GM12878 (cell line): ENCODE results near the gene PEX11B. TPM values are rescaled to one million over a fixed set of nuclear protein-coding genes. Genes with fewer than 3 reads are reported as not detected.
A peak's percentile ranks its signal among the peaks of the same experiment; 100 is the strongest.

ENCODE experiments used
- BCL11A ChIP-seq: IDR thresholded peaks from 2 replicates; pipeline ENCODE4 v1.6.1; 2011; ENCODE audit warnings: low read depth, low read length
- CEBPB ChIP-seq, 2 experiments: fragments of 150-350 bp in 1 of 2; IDR thresholded peaks; 2 replicates each; pipeline ENCODE4 v1.6.1; 2012 to 2014; ENCODE audit warnings: low read depth in 2 of 2, low read length in 2 of 2, borderline replicate concordance in 1 of 2, inconsistent platforms in 1 of 2
- CHD2 ChIP-seq: IDR thresholded peaks from 2 replicates; pipeline ENCODE4 v1.6.1; 2011; ENCODE audit warnings: low read depth, low read length, improper control_type of control experiment, borderline replicate concordance
- CHD4 ChIP-seq: fragments of 200-600 bp; sonication (generic); IDR thresholded peaks from 2 replicates; pipeline ENCODE4 v1.6.1; 2016; ENCODE audit warnings: mild to moderate bottlenecking
- CTCF ChIP-seq, 3 experiments: IDR thresholded peaks in 2 of 3; conservative IDR thresholded peaks in 1 of 3; 2 replicates each; pipeline ENCODE4 v1.5.1; 2011; ENCODE audit warnings: low read depth in 3 of 3, low read length in 3 of 3, mild to moderate bottlenecking in 3 of 3, control low read depth in 2 of 3, moderate library complexity in 2 of 3, inconsistent platforms in 1 of 3, mixed read lengths in 1 of 3; ENCODE audit not compliant: control insufficient read depth in 2 of 3, insufficient read depth in 1 of 3; ENCODE audit errors: extremely low read depth in 1 of 3
- EED ChIP-seq: sonication (generic); IDR thresholded peaks from 2 replicates; pipeline ENCODE4 v1.6.1; 2016; ENCODE audit warnings: antibody characterized with exemption, low read depth
- ESRRA ChIP-seq: IDR thresholded peaks from 2 replicates; pipeline ENCODE4 v1.6.1; 2012; ENCODE audit warnings: mild to moderate bottlenecking, low read length, improper control_type of control experiment
- EZH2 ChIP-seq: IDR thresholded peaks from 2 replicates; pipeline ENCODE4 v1.6.1; 2012; ENCODE audit warnings: low read depth, mild to moderate bottlenecking, control low read depth, inconsistent platforms, low read length, borderline replicate concordance; ENCODE audit not compliant: control insufficient read depth
- HSF1 ChIP-seq: fragments of 150-350 bp; IDR thresholded peaks from 2 replicates; pipeline ENCODE4 v1.6.1; 2014; ENCODE audit warnings: mild to moderate bottlenecking, low read depth, low read length
- MEF2A ChIP-seq: IDR thresholded peaks from 2 replicates; pipeline ENCODE4 v1.6.1; 2011; ENCODE audit warnings: low read depth, mild to moderate bottlenecking, low read length, moderate library complexity; ENCODE audit not compliant: insufficient read depth
- MXI1 ChIP-seq: fragments of 150-350 bp; IDR thresholded peaks from 2 replicates; pipeline ENCODE4 v1.6.1; 2011; ENCODE audit warnings: low read depth, mild to moderate bottlenecking, inconsistent platforms, low read length, improper control_type of control experiment
- MYC ChIP-seq: IDR thresholded peaks from 2 replicates; pipeline ENCODE4 v1.6.1; 2011; ENCODE audit warnings: mild to moderate bottlenecking, low read length, moderate library complexity, inconsistent platforms; ENCODE audit not compliant: insufficient read depth, insufficient replicate concordance, insufficient read length, severe bottlenecking
- POLR2AphosphoS5 ChIP-seq: IDR thresholded peaks from 2 replicates; pipeline ENCODE4 v1.6.1; 2011; ENCODE audit warnings: mild to moderate bottlenecking, low read length, inconsistent platforms
- RAD21 ChIP-seq: IDR thresholded peaks from 2 replicates; pipeline ENCODE4 v1.6.1; 2011; ENCODE audit warnings: mild to moderate bottlenecking, low read depth, low read length, moderate library complexity; ENCODE audit not compliant: insufficient read depth
- SIN3A ChIP-seq: IDR thresholded peaks from 2 replicates; pipeline ENCODE4 v1.6.1; 2012; ENCODE audit warnings: low read depth, low read length, improper control_type of control experiment
- SUPT20H ChIP-seq: IDR thresholded peaks from 2 replicates; pipeline ENCODE4 v1.6.1; 2011; ENCODE audit warnings: low read depth, mild to moderate bottlenecking, low read length, moderate library complexity, borderline replicate concordance; ENCODE audit not compliant: control insufficient read depth
- SUZ12 ChIP-seq: fragments of 200-600 bp; sonication (generic); IDR thresholded peaks from one replicate; pipeline ENCODE4 v1.6.1; 2018; ENCODE audit warnings: antibody characterized with exemption, mild to moderate bottlenecking; ENCODE audit not compliant: unreplicated experiment
- TCF12 ChIP-seq: IDR thresholded peaks from 2 replicates; pipeline ENCODE4 v1.6.1; 2011; ENCODE audit warnings: low read depth, mild to moderate bottlenecking, low read length
- USF1 ChIP-seq: IDR thresholded peaks from 2 replicates; pipeline ENCODE4 v1.6.1; 2011; ENCODE audit warnings: borderline replicate concordance, low read depth, mild to moderate bottlenecking, moderate library complexity, mixed read lengths, low read length; ENCODE audit not compliant: insufficient read depth; ENCODE audit errors: extremely low read length
- ZBTB40 ChIP-seq: fragments of 450-650 bp; IDR thresholded peaks from 2 replicates; pipeline ENCODE4 v1.6.1; 2016; ENCODE audit warnings: mild to moderate bottlenecking, moderate library complexity, borderline replicate concordance
- polyA plus RNA-seq, 11 experiments: library from polyadenylated mRNA; depleted of rRNA in 4 of 11; unstranded in 6 of 11; stranded (reverse) in 5 of 11; fragments of >200 nt; fragmentation: Nextera tagmentation in 4 of 11; fragmentation: Illumina TruSeq in 1 of 11; extraction: Ambion mirVana in 4 of 11; extraction: Trizol in 1 of 11; gene quantifications; 1 replicate in 1 of 11; 2 replicates in 10 of 11; pipeline versions ENCODE4 v1.2.1 to v1.2.3, GENCODE V29; 2011 to 2016; ENCODE audit warnings: inconsistent platforms in 2 of 11, missing spikeins in 2 of 11, low read depth in 1 of 11
- total RNA-seq, 4 experiments: library from RNA; depleted of rRNA in 3 of 4; stranded (reverse); fragments of >200 nt in 3 of 4; fragmentation: Illumina TruSeq in 1 of 4; extraction: Trizol in 1 of 4; gene quantifications; 2 replicates each; pipeline versions ENCODE4 v1.2.1 to v1.2.3, GENCODE V29; 2013 to 2021

Gene PEX11B
- total and polyA plus RNA-seq, 10 of the 15 experiments (the other 5 are each of a cell fraction or from before 2014, with no cell fraction given): 24.9 to 129 (median 40.7) TPM

- peak; percentile 72 for TF ChIP-seq POLR2AphosphoS5
- TF ChIP-seq ESRRA: no peak
- no peak for TF ChIP-seq CEBPB (IDR thresholded peaks at IDR 0.05; ENCODE audit: borderline replicate concordance in 1 of 2, low read depth in 2 of 2, low read length in 2 of 2)
- TF ChIP-seq EED: peak; percentile 70
- TF ChIP-seq HSF1: no peak
- TF ChIP-seq EZH2: no peak
- TF ChIP-seq MYC: no peak
- TF ChIP-seq BCL11A: no peak
- TF ChIP-seq SIN3A: no peak
- no peak for TF ChIP-seq USF1
- TF ChIP-seq SUPT20H: no peak
- 0 out of 2 replicates have a peak, but pooled peaks have one; percentile 19 for TF ChIP-seq TCF12
- TF ChIP-seq MEF2A: no peak
- no peak for TF ChIP-seq ZBTB40
- TF ChIP-seq RAD21: no peak
- no peak for TF ChIP-seq SUZ12
- peak; percentile 59 for TF ChIP-seq MXI1
- TF ChIP-seq CTCF (IDR thresholded peaks at IDR 0.05 in 2 of 3, conservative IDR thresholded peaks at IDR 0.05 in 1 of 3; ENCODE audit: control insufficient read depth in 2 of 3, extremely low read depth in 1 of 3, insufficient read depth in 1 of 3, low read depth in 3 of 3, low read length in 3 of 3): no peak
- no peak for TF ChIP-seq CHD4
- TF ChIP-seq CHD2: peak; percentile 86
Measured at GRCh38 chr1:145957443-145958319, 39.2 kb upstream of the PEX11B start, which contains the start of gene LIX1L (continued).
